PC-3 (cell line): ENCODE data around the gene DMD. TPM values are rescaled to one million over a fixed set of nuclear protein-coding genes. Genes with fewer than 3 reads are reported as not detected.
"Not testable (repeated sequence)": the region's sequence is repeated elsewhere in the genome, so short reads cannot be mapped to it uniquely, and the experiment has no call there.

ENCODE experiments used
- ATAC-seq: fragments of 200-7000 bp; cut with Tn5 transposase; 2 replicates; pipeline ENCODE4 v1.9.1; 2020; ENCODE audit warnings: mild to moderate bottlenecking, moderate library complexity
- BruUV-seq: library from RNA; stranded (reverse); fragments of 400-500 nt; replicated peaks from 2 replicates; lab custom pipeline; 2021; lab: Mats Ljungman, UMichigan
- CTCF ChIA-PET: fragments of 300-600 bp; sonication (Branson Sonifier 250); formaldehyde crosslinking; loops from one replicate; lab custom pipeline; 2022; ENCODE audit warnings: antibody characterized with exemption; lab: Charles Lee
- POLR2A ChIA-PET: fragments of 300-600 bp; sonication (Branson Sonifier 250); formaldehyde crosslinking; loops from one replicate; lab custom pipeline; 2022; ENCODE audit warnings: antibody characterized with exemption; ENCODE audit not compliant: unreplicated experiment; lab: Charles Lee
- DNase-seq: peaks from one replicate; pipeline ENCODE4 v3.0.0-alpha.2; 2015
- H2AFZ ChIP-seq: fragments of 300-600 bp; sonication (generic); 2 replicates; pipeline ENCODE4 v1.6.0; 2016; ENCODE audit warnings: antibody characterized with exemption, low read length
- H3F3A ChIP-seq: fragments of 300-600 bp; sonication (generic); one replicate; pipeline ENCODE4 v1.6.0; 2017; ENCODE audit warnings: antibody characterized with exemption, low read length, control low read depth, mild to moderate bottlenecking; ENCODE audit not compliant: unreplicated experiment
- H3K27ac ChIP-seq: fragments of 300-600 bp; sonication (generic); 2 replicates; pipeline ENCODE4 v1.5.1; 2016; ENCODE audit warnings: mild to moderate bottlenecking, low read length
- H3K27me3 ChIP-seq: fragments of 300-600 bp; sonication (generic); 2 replicates; pipeline ENCODE4 v1.6.1; 2016; ENCODE audit warnings: low read length, mixed read lengths
- H3K36me3 ChIP-seq: fragments of 300-600 bp; sonication (generic); 2 replicates; pipeline ENCODE4 v1.6.1; 2016; ENCODE audit warnings: low read depth, mixed run types, low read length, mixed read lengths
- H3K4me1 ChIP-seq: fragments of 300-600 bp; sonication (generic); 2 replicates; pipeline ENCODE4 v1.5.1; 2016; ENCODE audit warnings: low read length; ENCODE audit not compliant: insufficient read depth
- H3K4me2 ChIP-seq: fragments of 300-600 bp; sonication (generic); 2 replicates; pipeline ENCODE4 v1.6.0; 2016; ENCODE audit warnings: low read length
- H3K4me3 ChIP-seq: fragments of 300-600 bp; sonication (generic); 2 replicates; pipeline ENCODE4 v1.5.1; 2016; ENCODE audit warnings: mild to moderate bottlenecking, low read length, mixed read lengths
- H3K79me2 ChIP-seq: fragments of 300-600 bp; sonication (generic); 2 replicates; pipeline ENCODE4 v1.6.1; 2017; ENCODE audit warnings: low read length, mixed read lengths
- H3K9ac ChIP-seq: fragments of 300-600 bp; sonication (generic); 2 replicates; pipeline ENCODE4 v1.6.0; 2016; ENCODE audit warnings: mild to moderate bottlenecking, low read length
- H3K9me2 ChIP-seq: fragments of 300-600 bp; sonication (generic); replicated peaks from 2 replicates; pipeline ENCODE4 v1.6.1; 2016; ENCODE audit warnings: mixed run types, low read length, mixed read lengths
- H3K9me3 ChIP-seq: fragments of 300-600 bp; sonication (generic); 2 replicates; pipeline ENCODE4 v1.6.1; 2016; ENCODE audit warnings: low read length, mixed read lengths
- H4K20me1 ChIP-seq: fragments of 300-600 bp; sonication (generic); 2 replicates; pipeline ENCODE4 v1.6.1; 2016; ENCODE audit warnings: low read length, mixed read lengths
- EZH2 ChIP-seq: fragments of 300-600 bp; sonication (generic); IDR thresholded peaks from one replicate; pipeline ENCODE4 v1.6.1; 2017; ENCODE audit warnings: antibody characterized with exemption, mild to moderate bottlenecking, low read length; ENCODE audit not compliant: unreplicated experiment
- EZH2phosphoT487 ChIP-seq: fragments of 300-600 bp; sonication (generic); IDR thresholded peaks from 2 replicates; pipeline ENCODE4 v1.6.1; 2018; ENCODE audit warnings: mild to moderate bottlenecking, antibody characterized with exemption, low read length, borderline replicate concordance
- intact Hi-C: fragments of 100-400 bp; cut with micrococcal nuclease; formaldehyde crosslinking; loops from 2 replicates; pipeline ENCODE4 v1.9.0; 2023
- total RNA-seq: library from RNA; depleted of rRNA; stranded (reverse); fragments of >200 nt; gene quantifications from 2 replicates; pipeline ENCODE4 v1.2.3, GENCODE V29; 2014
- TF ChIP-seq, protein P1 (sequence below): fragments of 300-600 bp; sonication (generic); conservative IDR thresholded peaks from 2 replicates; pipeline ENCODE4 v1.5.1; 2017; ENCODE audit warnings: antibody characterized with exemption, low read depth, mild to moderate bottlenecking, low read length

Gene DMD
- total RNA-seq, 1 experiment from 2014 or later: not detected

DNA sequence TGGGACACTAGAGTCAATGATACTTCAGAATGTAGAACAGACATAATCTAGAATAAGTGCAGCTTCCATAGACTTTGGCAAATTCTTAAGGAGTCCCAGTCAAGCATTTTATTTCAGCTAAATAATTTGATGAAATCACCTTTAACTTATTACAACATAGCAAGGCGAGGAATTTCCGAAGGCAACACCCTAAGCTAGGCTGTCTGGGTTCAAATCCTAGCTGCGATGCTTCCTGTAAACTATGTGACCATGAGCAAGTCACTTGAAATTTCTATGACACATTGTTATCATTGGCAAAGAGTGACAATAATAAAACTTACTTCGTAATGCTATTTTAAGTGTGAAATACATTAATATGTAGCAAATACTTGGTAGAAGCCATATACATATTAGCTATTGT, 679.1 kb downstream of the DMD start:
- intact Hi-C loops: loop anchor here (5.0 kb wide), 1 partner anchor 805 kb away; no protein-coding TSS in a partner anchor
- BruUV-seq: no TSS peak

DNA sequence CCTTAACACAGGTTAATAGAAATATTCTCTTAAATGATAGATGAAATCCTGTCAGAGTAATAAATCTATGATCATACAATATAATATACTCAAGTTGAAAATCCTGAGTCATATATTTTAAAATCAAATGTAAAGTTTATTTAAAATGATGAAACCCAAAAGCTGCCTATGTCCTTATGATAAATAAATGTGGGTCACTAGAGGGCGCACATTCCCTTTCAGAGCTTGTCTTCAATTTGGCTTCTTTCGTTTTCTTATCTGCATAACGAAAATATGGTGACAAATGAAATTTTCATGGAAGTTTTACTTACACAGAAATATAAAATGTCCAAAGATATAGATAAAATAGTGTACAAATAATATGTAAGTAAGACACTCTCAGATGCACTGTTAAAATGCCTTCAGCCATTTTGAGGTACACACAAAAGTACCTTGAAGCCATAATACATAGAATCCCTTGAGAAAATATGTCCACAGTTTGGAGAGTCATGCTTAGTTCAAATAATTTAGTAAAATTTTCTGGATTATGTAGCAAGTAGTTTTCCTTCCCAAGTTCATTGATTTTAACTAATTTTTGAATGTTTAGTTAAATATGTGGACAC, 680.4 kb downstream of the DMD start:
- Histone ChIP-seq H3K4me3 (peak overlapping the region; percentile 38; the same call in 1 of the 2 replicates), H3K79me2 (no peaks in the 10 kb centered on the region), H3K9me2 (no peaks in the 10 kb centered on the region), H3K4me2 (peak overlapping the region; percentile 41; the same call in 1 of the 2 replicates), H3F3A (no peaks in the 10 kb centered on the region), H3K9ac (no peak overlapping the region), H2AFZ (peak overlapping the region; percentile 33; the same call in 1 of the 2 replicates), H3K9me3 (no peaks in the 10 kb centered on the region), H4K20me1 (no peaks in the 10 kb centered on the region), H3K27me3 (no peaks in the 10 kb centered on the region), H3K27ac (no peak overlapping the region), H3K36me3 (no peaks in the 10 kb centered on the region), H3K4me1 (no peaks in the 10 kb centered on the region)
- TF ChIP-seq, protein P1, sequence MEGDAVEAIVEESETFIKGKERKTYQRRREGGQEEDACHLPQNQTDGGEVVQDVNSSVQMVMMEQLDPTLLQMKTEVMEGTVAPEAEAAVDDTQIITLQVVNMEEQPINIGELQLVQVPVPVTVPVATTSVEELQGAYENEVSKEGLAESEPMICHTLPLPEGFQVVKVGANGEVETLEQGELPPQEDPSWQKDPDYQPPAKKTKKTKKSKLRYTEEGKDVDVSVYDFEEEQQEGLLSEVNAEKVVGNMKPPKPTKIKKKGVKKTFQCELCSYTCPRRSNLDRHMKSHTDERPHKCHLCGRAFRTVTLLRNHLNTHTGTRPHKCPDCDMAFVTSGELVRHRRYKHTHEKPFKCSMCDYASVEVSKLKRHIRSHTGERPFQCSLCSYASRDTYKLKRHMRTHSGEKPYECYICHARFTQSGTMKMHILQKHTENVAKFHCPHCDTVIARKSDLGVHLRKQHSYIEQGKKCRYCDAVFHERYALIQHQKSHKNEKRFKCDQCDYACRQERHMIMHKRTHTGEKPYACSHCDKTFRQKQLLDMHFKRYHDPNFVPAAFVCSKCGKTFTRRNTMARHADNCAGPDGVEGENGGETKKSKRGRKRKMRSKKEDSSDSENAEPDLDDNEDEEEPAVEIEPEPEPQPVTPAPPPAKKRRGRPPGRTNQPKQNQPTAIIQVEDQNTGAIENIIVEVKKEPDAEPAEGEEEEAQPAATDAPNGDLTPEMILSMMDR: peak; percentile 69
- TF ChIP-seq EZH2 (no peak), EZH2phosphoT487 (no peak)
- BruUV-seq: no TSS peak
- POLR2A ChIA-PET: no interaction called here
- peak; percentile 55 for DNase-seq
- ATAC-seq: no peak
- intact Hi-C loops: loop anchor here (5.0 kb wide), 1 partner anchor 806 kb away; no protein-coding TSS in a partner anchor
- CTCF ChIA-PET: no interaction called here

More for the DNA sequence above, 679.1 kb downstream of the DMD start:
- Histone ChIP-seq H3K9me3 (no peaks in the 10 kb centered on the region), H3F3A (no peaks in the 10 kb centered on the region), H3K9me2 (no peaks in the 10 kb centered on the region), H4K20me1 (no peaks in the 10 kb centered on the region), H3K9ac (no peak overlapping the region), H3K4me3 (no peak overlapping the region), H2AFZ (no peak overlapping the region), H3K27ac (no peak overlapping the region), H3K79me2 (no peaks in the 10 kb centered on the region), H3K4me2 (no peak overlapping the region), H3K36me3 (no peaks in the 10 kb centered on the region), H3K27me3 (no peaks in the 10 kb centered on the region), H3K4me1 (no peaks in the 10 kb centered on the region)
- ChIA-PET CTCF (no interaction called here), POLR2A (no interaction called here)
- no peak for TF ChIP-seq EZH2phosphoT487
- TF ChIP-seq, protein P1: no peak
- no peak for TF ChIP-seq EZH2
- DNase-seq: no peak
- no peak for ATAC-seq

DNA sequence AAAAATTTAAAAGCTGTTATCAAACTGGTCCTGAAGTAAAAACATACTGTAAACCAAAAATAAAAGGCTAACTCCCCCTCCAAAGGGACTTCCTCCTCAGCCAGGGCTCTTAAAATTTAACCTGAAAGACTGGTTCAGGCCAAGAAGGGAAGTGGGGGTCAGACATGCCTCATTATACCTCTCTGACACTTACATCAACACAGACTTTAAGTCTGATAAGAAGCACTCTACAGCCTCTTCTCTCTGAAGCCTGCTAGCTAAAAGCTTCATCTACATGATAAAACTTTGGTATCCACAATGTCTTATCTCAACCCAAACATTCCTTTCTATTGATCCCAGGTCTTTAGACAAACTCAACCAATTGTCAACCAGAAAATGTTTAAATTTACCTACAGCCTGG, 682.9 kb downstream of the DMD start:
- ATAC-seq, CTCF ChIA-PET, POLR2A ChIA-PET: not testable (repeated sequence)

More for the DNA sequence above, 682.9 kb downstream of the DMD start:
- H3K4me3 ChIP-seq, H3K9me2 ChIP-seq, H3K4me2 ChIP-seq, H3K36me3 ChIP-seq, H3K4me1 ChIP-seq, H3K79me2 ChIP-seq, DNase-seq, intact Hi-C loops, H3K9me3 ChIP-seq, H3K27me3 ChIP-seq, BruUV-seq, H3F3A ChIP-seq, H3K9ac ChIP-seq, H3K27ac ChIP-seq, H4K20me1 ChIP-seq, H2AFZ ChIP-seq: not testable (repeated sequence)
